Skin epidermis (tissue), 12 donors: ENCODE data around the gene SERPINA1.
"Not testable (repeated sequence)": the region's sequence is repeated elsewhere in the genome, so short reads cannot be mapped to it uniquely, and the experiment has no call there.

ENCODE experiments used
- H3K27ac ChIP-seq, 21 experiments: fragments of 200-600 bp; sonication (generic) in 11 of 21; one replicate each; pipeline ENCODE4 v1.5.0; 2020; ENCODE audit warnings: mild to moderate bottlenecking in 3 of 21, inconsistent platforms in 2 of 21, moderate library complexity in 2 of 21
- H3K4me3 ChIP-seq, 7 experiments: fragments of 200-600 bp; sonication (generic) in 2 of 7; one replicate each; pipeline ENCODE4 v1.5.0; 2020; ENCODE audit warnings: inconsistent platforms in 2 of 7, mild to moderate bottlenecking in 2 of 7, moderate library complexity in 1 of 7

The SERPINA1 gene

DNA sequence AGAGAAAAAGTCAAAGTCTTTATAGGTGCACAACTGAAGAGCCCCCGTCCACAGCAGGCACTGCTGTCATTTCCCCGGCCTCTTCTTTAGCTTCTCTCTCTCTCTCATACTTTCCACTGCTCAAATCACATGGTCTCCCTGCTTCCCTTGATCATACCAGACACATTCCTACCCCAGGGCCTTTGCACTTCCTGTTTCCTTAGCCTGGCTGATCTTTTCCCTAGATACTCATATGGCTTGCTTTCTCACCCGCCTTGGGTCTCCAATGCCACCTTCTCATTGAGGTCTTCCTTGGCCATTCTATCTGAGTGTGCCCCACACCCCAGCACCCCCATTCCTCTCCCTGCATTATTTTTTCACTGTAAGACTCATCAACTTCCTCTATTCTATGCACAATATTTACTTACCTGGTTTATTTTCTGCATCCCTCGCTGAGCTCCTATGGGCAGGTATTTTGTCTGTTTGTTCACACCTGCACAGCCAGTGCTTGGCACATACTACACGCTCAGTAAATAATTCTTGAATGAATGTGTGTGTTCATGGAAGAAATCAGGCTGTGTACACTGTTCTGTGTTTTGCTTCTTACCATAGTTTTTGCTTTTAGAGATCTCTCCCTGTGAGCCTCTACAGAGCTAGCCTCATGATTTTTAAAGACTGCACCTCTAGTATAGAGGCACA lies 31.9 kb downstream of the SERPINA1 start:
- Histone ChIP-seq H3K4me3 (no peak overlapping the region), H3K27ac (no peak overlapping the region)

DNA sequence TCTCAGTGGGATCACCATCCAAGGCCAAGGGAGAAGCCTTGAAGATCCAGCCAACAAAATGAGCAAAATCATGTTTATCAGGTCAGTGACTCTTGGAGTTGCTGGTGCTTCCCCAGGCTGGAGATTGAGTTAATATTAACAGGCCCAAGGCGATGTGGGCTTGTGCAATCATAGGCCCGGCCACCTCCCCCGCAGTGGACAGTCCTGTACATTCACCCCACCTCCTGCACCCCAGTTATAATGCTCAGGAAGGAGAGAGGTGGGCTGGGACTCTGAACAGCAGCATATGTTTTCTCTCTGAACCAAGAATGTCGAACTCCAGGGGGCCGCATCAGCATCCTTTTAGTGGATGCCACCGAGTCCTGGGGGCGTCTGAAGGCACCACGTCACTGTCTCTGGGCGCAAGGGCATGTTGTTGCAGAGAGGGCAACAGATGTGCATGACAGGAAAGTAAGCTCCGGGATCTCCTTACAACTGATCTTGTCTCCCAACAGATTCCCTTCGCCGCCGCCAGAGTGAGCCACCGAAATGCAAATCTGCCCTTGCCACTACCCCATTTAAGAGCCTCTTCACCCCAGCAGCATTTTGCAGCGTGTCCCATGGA lies 33.1 kb downstream of the SERPINA1 start:
- H3K4me3 ChIP-seq, result no peak overlapping the region

DNA sequence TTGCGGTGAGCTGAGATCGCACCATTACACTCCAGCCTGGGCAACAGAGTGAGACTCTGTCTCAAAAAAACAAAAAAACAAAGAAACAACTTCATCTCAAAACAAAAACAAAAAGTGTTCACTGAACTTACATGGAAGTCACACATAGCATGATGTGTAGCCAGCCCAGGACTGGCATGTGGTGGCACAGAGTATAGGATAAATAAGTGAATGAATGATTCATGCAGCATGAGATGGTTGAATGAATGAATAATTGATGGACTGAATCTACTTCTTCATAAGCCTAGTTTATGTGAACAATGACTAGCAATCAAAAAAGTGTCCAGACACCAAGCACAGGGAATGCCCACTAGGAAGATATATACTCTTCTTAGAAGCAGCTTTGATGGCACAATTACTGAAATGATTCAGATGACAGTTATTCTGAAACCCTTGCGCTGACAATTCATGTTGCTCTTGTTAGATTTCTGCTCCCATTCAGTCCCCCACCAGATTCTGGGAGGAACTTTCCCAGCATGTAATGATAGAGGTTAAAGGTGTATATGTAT lies 33.7 kb downstream of the SERPINA1 start:
- H3K4me3 ChIP-seq, result no peak overlapping the region
- H3K27ac ChIP-seq, result no peak overlapping the region

More for the DNA sequence above, 33.1 kb downstream of the SERPINA1 start:
- H3K27ac ChIP-seq, result no peak overlapping the region

DNA sequence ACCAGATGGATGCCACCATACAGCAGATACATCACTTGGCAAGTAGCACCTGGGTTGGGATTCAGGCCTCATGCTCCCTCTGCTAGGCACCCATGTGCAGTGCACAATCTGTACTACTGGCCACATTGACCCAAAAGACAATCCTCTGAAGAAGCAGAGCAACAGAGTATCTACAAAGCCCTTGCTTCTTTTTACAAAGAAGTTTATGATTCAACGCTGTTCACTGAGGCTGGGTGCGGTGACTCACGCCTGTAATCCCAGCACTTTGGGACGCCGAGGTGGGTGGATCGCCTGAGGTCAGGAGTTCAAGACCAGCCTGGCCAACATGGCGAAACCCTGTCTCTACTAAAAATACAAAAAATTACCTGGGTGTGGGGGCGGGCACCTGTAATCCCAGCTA lies 34.2 kb downstream of the SERPINA1 start:
- not testable (repeated sequence) for H3K27ac ChIP-seq

DNA sequence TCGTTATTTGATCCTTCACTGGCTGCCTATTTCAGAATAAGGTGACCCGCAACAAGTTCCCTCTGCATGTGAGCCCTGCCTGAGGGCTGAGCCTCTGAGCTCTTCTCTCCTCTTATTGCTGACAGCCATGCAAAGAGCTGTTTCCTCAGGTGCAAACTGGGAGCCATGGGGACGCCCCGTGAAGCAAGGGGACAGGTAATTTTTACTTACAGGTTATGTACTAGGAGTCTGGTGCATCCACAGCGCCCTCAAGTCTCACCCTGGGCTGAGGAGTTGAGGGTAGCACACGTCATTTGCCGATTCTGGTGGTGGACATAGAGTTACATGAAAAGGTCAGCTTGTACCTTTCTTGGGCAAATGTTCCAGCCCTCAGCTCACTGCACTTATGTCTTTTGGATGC lies 39.1 kb downstream of the SERPINA1 start:
- no peak overlapping the region for H3K4me3 ChIP-seq
- H3K27ac ChIP-seq, result no peak overlapping the region

More for the DNA sequence above, 34.2 kb downstream of the SERPINA1 start:
- H3K4me3 ChIP-seq, result not testable (repeated sequence)

DNA sequence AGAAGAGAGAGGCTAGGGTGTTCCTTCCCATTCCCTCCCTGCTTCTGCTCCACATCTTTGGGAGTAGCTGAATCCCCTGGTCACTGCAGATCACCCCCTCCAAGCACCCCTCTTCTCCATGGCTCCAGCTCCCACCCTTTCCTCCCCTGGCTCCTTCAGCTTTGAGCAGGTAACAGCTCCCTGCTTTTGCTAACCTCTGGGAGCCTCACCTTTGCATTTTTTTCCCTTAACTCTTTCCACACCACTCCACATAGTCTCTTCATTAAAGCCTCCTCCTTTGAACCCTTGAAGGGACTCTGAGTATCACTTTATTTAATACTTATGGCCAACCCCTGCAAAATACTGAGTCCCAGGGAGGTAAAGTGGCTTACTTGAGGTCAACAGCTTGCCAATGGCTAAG lies 39.6 kb downstream of the SERPINA1 start:
- no peak overlapping the region for H3K27ac ChIP-seq
- no peak overlapping the region for H3K4me3 ChIP-seq

DNA sequence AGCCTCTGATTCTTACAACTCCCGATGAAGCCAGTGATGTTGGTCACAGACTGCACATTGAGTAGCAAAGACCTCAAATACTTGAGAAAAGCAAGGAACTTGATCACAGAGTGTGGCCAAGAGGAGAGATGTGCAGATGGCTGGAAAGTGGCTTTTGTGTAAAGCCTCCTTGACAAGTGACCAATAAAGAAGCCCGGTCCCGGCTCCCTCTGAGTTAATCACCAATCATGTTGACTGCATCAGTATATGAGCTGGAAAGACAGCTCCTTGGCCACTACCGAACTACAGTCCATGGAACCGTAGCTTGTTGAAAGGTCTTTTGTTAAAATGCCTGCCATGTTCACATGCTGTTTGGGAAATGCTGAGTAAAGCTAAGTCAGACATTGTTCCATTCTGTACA lies 41.6 kb downstream of the SERPINA1 start:
- peak overlapping the region in 3 of 21 experiments; percentile 5 to 51 (median 20) for H3K27ac ChIP-seq
- H3K4me3 ChIP-seq, result no peak overlapping the region

DNA sequence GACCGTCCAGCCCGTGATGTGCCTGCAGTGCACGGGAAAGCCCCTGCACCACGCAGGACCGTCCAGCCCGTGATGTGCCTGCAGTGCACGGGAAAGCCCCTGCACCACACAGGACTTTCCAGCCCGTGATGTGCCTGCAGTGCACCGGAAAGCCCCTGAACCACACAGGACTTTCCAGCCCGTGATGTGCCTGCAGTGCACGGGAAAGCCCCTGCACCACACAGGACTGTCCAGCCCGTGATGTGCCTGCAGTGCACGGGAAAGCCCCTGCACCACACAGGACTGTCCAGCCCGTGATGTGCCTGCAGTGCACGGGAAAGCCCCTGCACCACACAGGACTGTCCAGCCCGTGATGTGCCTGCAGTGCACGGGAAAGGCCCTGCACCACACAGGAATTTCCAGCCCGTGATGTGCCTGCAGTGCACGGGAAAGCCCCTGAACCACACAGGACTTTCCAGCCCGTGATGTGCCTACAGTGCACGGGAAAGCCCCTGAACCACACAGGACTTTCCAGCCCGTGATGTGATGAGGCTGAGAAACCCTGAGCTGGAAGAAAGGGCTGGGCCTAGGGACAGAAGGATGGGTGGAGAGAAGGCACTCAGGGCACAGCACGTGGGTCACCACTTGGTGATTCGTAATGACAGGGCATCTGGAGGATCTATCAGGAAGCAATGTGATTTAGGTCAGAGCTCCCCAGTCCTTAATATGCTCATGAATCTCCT lies 42.2 kb downstream of the SERPINA1 start:
- peak overlapping the region in 3 of 21 experiments; percentile 5 to 59 (median 51) for H3K27ac ChIP-seq
- H3K4me3 ChIP-seq, result not testable (repeated sequence)

DNA sequence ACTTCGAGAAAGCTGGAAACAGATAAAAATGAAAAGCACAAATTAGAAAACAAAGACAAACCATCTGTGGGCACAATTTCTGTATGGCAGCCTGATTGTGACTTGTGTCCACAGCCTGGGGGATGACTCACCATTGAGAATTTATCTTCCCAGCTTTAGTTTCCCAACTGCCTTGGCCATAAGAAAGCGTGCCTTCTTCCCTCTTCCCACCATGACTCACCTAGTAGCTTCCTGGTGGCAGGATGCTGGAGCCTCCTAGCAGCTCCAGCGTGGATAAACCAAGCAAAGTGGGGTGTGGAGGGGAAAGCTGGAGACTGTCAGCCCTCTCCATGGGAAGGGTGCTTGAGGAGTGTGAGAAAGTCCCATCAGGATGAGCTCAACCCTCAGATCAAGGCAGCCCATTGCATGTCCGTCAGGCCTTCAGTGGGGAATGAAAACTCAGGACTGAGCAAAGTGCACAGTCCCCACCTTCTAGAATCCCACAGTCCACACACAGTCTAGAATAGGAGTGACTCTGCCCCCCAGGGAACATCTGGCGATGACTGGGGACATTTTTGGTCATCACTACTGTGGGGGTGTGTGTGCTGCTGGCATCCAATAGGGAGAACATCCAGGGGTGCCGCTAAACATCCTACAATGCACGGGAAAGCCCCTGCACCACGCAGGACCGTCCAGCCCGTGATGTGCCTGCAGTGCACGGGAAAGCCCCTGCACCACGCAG lies 42.9 kb downstream of the SERPINA1 start:
- Histone ChIP-seq H3K4me3 (no peak overlapping the region), H3K27ac (peak overlapping the region in 3 of 21 experiments; percentile 13 to 59 (median 35))

DNA sequence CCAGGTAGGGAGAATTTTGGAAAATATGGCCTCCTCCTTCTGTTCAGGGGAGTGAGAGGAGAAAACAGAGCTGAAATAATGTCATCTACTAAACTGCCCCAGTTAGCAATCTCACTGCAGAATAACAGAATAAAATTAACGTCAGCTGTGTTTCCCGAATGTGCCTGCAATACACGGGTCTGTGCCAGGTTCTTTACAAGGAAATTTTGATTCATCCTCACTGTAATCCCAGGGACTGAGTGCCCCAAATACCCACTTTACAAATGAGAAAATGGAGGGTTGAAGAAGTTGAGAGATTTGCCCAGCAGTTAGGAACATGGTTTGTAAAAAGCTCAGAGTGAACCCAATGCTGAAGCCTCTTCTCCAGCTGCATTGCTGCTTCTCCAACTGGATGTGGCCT lies 44.0 kb downstream of the SERPINA1 start:
- Histone ChIP-seq H3K27ac (peak overlapping the region in 7 of 21 experiments; percentile 31 to 70 (median 40)), H3K4me3 (no peak overlapping the region)

DNA sequence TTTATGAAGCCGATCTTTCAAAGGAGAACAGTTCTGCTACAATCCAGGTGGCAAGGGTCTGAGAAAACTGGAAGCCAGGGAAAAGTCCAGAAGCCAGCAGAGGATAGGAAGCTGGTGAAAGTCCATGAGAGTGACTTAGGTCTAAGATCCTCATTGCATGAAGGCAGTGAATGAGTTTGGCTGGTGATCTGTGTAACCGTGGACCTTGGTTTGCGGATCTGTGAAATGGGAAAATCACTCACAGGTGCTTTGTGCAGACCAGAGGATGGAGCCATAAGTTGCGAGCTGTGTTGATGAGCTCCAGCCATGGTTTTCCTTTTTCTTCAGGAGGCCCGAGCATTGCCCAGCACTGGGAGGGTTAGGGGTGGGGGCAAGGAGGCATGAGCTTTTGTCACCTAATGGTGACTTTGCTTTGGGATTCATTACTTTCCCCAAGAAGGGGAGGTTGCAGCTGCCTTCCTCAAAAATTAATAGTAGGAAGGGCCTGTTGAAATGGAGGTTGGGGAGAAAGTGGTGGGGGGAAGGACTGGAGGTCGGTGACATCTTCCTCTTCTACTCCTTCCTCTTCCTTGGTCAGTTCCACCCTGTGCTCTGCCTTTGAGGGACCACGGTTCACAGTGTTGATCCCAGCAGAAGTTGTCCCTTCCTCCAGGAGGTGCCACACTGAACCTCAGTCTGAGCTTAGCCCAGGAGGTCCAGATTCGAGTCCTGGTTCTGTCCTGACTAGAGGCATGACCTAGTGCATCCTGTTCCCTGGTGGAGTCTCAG lies 45.0 kb downstream of the SERPINA1 start:
- Histone ChIP-seq H3K4me3 (no peak overlapping the region), H3K27ac (peak overlapping the region in 9 of 21 experiments; percentile 2 to 70 (median 31))

DNA sequence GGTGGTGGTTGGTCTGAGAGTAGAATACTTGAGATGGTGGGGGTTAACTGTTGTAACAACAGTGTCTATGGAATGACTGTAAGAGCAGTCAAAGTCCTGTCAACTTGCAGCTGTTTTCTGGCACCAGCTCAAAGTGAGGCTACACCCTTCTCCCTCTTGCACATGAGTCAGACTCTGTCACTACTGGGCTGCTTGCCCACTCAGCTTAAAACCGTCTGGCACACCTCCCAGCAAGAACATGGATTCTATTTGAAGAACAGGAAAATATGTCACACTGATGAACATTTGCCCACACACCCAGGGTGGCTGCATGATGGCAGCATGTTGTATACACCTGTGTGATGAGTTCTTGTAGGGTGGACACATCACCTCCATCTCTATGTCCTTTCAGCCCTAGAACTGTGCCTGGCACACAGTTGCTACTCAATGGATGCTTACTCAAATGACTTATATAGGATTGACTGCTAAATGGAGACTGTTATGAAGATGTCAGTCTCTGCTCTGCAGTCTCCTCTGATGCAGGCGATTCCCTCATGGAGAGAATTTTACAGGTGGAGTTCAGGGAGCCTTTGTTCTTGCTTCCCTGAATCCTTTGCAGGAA lies 46.0 kb downstream of the SERPINA1 start:
- H3K27ac ChIP-seq, result peak overlapping the region in 15 of 21 experiments; percentile 19 to 78 (median 62)
- H3K4me3 ChIP-seq, result no peak overlapping the region

DNA sequence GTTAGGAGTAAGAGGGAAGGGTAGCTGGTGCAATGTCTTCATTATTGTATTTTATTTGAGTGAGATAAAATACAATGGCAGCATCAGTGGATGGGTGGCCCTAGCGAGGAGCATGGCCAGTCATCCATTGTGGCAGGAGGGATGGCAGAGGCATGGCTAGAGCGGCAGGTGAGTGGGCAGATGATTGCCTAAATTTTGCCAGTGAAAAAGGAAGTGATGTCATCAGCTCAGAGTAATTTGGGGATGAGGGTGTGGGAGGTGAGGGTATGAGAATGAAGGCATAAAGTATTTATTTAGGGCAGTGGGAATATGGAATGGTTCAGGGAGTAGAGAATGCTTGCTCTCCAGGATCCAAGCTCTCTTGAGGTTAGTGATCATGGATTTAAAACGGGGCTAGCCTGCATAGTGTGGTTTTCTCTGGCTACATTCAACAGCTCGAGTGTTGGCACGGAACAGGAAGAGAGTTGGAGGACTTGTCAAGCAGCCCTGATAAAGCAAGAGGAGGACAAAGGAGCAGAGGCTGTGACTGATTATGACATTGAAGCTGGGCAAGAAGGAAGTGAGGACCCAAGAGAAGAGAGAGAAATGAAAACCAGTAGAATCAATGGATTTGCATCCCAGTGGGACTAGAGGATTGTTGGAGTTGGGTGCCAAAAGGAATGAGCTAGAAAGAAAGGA lies 46.6 kb downstream of the SERPINA1 start:
- Histone ChIP-seq H3K4me3 (no peak overlapping the region), H3K27ac (peak overlapping the region in 19 of 21 experiments; percentile 4 to 78 (median 57))

DNA sequence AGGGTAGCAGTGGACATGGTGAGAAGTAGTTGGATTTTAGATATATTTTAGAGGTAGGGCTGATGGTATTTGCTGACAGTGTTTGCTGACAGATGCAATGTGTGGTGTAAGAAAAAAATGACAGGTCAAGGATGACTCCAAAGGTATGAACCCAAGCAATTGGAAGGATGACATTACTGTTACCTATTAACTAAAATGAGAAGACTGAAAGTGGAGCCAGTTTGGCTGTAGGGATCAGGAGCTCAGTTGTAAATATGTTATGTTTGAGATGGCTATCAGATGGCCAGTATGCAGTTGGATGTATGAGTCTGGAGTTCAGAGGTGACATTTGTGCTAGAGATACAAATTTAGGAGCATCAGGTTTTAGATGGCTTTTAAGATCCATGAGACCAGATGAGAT lies 47.9 kb downstream of the SERPINA1 start:
- Histone ChIP-seq H3K27ac (no peak overlapping the region), H3K4me3 (no peak overlapping the region)

DNA sequence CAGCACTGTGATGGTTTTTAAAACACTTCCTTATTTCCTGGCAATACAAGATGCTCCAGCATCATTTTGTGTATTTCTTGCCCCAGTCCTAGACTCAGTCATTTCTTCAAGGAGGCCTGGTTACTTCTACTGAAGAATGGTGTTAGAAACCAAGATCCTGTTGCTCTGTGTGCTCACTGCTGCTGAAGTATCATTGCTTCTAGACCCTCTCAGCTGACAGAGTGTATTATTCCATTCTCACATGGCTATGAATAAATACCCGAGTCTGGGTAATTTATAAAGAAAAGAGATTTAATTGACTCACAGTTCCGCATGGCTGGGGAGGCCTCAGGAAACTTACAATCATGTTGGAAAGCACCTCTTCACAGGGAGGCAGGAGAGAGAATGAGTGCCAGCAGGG lies 50.4 kb downstream of the SERPINA1 start:
- Histone ChIP-seq H3K4me3 (no peak overlapping the region), H3K27ac (no peak overlapping the region)

DNA sequence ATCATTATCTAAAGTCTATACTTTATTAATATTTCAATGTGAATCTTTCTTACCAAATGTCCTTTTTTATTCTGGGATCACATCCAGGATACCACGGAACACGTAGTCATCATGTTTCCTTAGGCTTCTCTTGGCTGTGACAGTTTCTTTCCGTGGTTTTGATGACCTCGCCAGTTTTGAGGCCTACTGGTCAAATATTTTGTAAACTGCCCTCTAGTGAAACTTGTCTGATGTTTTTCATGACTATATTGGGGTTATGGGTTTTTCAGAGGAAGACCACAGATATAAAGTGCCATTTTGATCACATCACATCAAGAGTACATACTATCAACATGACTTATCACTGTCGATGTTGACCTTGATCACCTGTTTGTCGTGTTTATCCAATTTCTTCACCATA lies 51.1 kb downstream of the SERPINA1 start:
- no peak overlapping the region for H3K27ac ChIP-seq
- no peak overlapping the region for H3K4me3 ChIP-seq

DNA sequence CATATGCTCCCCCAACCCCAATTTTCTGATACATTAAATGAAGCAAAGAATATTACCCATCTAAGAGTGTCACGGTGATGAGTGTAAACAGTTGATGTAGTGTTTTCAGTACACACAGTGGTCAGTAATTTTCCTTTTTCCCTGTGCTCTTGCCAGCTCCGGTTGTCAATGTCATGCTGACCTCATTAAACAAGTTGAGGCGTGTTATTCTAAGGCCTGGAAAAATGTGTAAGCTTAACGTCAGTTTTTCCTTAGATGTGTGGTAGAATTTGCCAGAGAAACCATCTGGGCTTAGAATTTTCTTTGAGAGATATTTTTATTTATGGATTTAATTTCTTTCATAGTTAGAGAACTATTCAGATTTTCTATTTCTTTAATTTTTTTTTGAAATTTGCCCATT lies 53.5 kb downstream of the SERPINA1 start:
- H3K27ac ChIP-seq, result no peak overlapping the region
- H3K4me3 ChIP-seq, result no peak overlapping the region

DNA sequence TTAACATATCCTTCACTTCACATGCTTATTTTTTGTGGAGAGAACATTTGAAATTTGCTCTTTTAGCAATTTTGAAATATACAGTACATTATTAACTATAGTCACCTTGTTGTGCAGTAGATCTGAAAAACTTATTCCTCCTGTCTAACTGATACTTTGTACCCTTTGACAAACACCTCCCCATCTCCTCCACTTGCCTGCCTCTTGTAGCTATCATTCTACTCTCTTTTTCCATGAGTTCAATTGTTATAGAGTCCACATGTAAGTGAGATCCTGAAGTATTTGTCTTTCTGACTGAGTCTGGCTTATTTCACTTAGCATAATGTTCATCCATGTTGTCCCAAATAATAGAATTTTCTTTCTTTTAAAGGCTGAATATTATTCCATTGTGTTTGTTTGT lies 55.8 kb downstream of the SERPINA1 start:
- Histone ChIP-seq H3K27ac (no peak overlapping the region), H3K4me3 (no peak overlapping the region)
